ENCODE measurements around the gene C5AR2. TPM values are rescaled to one million over a fixed set of nuclear protein-coding genes. Genes with fewer than 3 reads are reported as not detected.
A peak's percentile ranks its signal among the peaks of the same experiment; 100 is the strongest.

Gene C5AR2
- total RNA-seq, 1 donor from 2014 or later, result not detected

DNA sequence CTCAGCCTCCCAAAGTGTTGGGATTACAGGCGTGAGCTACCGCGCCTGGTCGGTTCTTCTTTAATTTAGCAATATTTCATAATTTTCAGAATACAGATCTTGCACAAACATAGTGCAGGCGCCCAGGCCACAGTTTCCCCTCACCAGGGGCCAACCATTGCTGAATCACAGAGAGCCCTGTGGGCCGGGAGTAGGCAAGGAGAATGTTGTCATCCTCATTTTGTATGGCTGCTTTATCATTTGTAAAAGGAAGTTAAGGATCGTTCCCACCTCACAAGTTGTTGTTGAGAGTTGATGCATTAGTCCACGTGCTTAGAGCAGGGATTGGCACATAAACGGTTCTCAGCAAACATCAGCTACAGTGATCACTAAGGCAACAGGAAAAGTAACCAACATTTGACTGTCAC, 57.2 kb downstream of the C5AR2 start:
- Mint-ChIP-seq H3K4me1 (ENCODE audit: unreplicated experiment) (no peaks in the 10 kb centered on the region), H3K27ac (peak overlapping the region; percentile 53), H3K36me3 (no peaks in the 10 kb centered on the region), H3K9me3 (no peaks in the 10 kb centered on the region), H3K27me3 (peaks cover 20% of the 10 kb centered on the region), H3K4me3 (no peak overlapping the region)
- TF ChIP-seq, protein P1, sequence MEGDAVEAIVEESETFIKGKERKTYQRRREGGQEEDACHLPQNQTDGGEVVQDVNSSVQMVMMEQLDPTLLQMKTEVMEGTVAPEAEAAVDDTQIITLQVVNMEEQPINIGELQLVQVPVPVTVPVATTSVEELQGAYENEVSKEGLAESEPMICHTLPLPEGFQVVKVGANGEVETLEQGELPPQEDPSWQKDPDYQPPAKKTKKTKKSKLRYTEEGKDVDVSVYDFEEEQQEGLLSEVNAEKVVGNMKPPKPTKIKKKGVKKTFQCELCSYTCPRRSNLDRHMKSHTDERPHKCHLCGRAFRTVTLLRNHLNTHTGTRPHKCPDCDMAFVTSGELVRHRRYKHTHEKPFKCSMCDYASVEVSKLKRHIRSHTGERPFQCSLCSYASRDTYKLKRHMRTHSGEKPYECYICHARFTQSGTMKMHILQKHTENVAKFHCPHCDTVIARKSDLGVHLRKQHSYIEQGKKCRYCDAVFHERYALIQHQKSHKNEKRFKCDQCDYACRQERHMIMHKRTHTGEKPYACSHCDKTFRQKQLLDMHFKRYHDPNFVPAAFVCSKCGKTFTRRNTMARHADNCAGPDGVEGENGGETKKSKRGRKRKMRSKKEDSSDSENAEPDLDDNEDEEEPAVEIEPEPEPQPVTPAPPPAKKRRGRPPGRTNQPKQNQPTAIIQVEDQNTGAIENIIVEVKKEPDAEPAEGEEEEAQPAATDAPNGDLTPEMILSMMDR (conservative IDR thresholded peaks at IDR 0.05), result no peak
- no peak for DNase-seq (ENCODE audit: extremely low spot score, unreplicated experiment)

DNA sequence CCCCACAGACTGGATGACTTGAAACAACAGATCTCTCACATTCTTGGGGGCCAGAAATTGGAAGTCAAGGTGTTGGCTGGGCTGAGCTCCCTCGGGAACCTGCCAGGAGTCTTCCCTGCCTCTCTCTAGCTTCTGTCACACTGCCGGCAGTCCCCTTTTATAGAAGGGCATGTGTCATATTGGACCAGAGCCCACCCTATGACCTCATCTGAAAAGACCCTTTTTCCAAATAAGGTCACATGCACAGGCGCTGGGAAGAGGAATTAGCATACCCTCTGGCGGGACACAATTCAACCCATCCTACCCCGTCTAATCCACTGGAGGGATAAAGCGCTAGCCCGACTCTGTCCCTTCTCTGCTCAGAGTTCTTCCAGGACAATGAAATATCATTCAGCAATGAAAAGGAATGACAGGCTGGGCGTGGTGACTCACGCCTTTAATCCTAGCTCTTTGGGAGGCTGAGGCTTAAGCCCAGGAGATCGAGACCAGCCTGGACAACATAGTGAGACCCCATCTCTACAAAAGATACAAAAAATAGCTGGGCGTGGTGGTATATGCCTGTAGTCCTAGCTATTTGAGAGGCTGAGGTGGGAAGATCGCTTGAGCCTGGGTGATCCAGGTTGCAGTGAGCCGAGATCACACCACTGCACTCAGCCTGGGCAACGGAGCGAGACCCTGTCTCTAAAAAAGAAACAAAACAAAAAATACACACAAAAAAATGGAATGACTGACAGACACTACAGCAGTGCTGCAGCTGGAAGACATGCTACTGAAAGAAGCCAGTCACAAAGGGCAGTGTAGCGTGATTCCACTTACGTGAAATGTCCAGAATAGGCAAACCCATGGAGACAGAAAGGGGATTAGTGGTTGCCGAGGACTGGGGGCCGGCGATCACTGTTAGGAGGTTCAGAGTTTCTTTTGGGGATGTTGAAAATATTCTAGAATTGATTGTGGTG, 58.8 kb downstream of the C5AR2 start:
- H3K36me3 Mint-ChIP-seq, result no peaks in the 10 kb centered on the region
- TF ChIP-seq, protein P1 (conservative IDR thresholded peaks at IDR 0.05), result no peak
- no peaks in the 10 kb centered on the region for H3K4me1 Mint-ChIP-seq (ENCODE audit: unreplicated experiment)
- H3K27me3 Mint-ChIP-seq, result peaks cover 35% of the 10 kb centered on the region
- H3K4me3 Mint-ChIP-seq, result no peak overlapping the region
- H3K9me3 Mint-ChIP-seq, result no peaks in the 10 kb centered on the region
- peak overlapping the region; percentile 65 for H3K27ac Mint-ChIP-seq
- no peak for DNase-seq (ENCODE audit: extremely low spot score, unreplicated experiment)

DNA sequence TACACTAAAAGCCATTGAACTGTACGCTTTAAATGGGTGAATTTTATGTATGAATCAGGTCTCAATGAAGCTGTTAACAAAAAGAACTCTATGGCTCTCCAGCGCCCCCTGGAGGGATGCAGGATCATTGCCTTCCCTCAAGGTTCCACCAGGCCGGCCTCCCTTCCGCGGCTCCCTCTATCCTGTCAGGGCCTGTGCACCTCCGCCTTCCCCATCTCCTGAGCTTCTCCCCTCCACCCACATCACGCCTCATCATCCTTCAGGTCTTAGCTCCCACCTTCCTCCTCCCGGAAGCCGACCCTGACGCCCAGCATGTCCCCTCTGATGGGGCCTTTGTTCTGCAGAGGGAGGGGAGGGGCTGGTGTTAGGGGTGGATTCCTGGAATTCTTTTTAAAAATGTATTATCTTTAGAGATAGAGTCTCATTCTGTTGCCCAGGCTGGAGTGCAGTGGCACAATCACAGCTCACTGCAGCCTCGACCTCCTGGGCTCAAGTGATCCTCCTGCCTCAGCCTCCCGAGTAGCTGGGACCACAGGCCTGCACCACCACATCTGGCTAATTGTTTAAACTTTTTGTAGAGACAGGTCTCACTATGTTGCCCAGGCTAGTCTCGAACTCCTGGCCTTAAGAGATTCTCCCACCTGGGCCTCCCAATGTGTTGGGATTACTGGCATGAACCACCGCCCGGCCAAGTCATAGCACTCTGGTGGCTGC, 59.7 kb downstream of the C5AR2 start:
- H3K27ac Mint-ChIP-seq, result peak overlapping the region; percentile 65
- H3K4me1 Mint-ChIP-seq (ENCODE audit: unreplicated experiment), result no peaks in the 10 kb centered on the region
- no peaks in the 10 kb centered on the region for H3K36me3 Mint-ChIP-seq
- TF ChIP-seq, protein P1 (conservative IDR thresholded peaks at IDR 0.05), result peak; percentile 95
- H3K4me3 Mint-ChIP-seq, result no peak overlapping the region
- no peak for DNase-seq (ENCODE audit: extremely low spot score, unreplicated experiment)
- no peaks in the 10 kb centered on the region for H3K9me3 Mint-ChIP-seq
- H3K27me3 Mint-ChIP-seq, result peaks cover 42% of the 10 kb centered on the region

Other genes starting within 250 kb of the C5AR2 start
- gene ZC3H4, start 218.4 kb upstream of the C5AR2 start, total RNA-seq (ENCODE audit: low replicate concordance), result 59.9 and 71.4 TPM in 2 replicates
- 102 and 155 TPM in 2 replicates for gene SAE1, start 201.3 kb upstream of the C5AR2 start, total RNA-seq (ENCODE audit: low replicate concordance)
- gene BBC3, start 101.0 kb upstream of the C5AR2 start, total RNA-seq (ENCODE audit: low replicate concordance), result 14.8 and 36.2 TPM in 2 replicates
- gene CCDC9, start 75.7 kb upstream of the C5AR2 start, total RNA-seq (ENCODE audit: low replicate concordance), result 22.4 and 29.3 TPM in 2 replicates
- gene INAFM1, start 57.3 kb upstream of the C5AR2 start, total RNA-seq (ENCODE audit: low replicate concordance), result 8.2 and 9.6 TPM in 2 replicates
- gene C5AR1, start 22.3 kb upstream of the C5AR2 start, total RNA-seq (ENCODE audit: low replicate concordance), result 0.93 and 1.0 TPM in 2 replicates
- 24.5 and 32.9 TPM in 2 replicates for gene DHX34, start 17.1 kb downstream of the C5AR2 start, total RNA-seq (ENCODE audit: low replicate concordance)
- gene MEIS3, start 87.4 kb downstream of the C5AR2 start, total RNA-seq (ENCODE audit: low replicate concordance), result 29.2 and 43.2 TPM in 2 replicates
- 1.2 and 1.3 TPM in 2 replicates for gene SLC8A2, start 139.7 kb downstream of the C5AR2 start, total RNA-seq (ENCODE audit: low replicate concordance)
- 9.6 and 21.2 TPM in 2 replicates for gene KPTN, start 152.0 kb downstream of the C5AR2 start, total RNA-seq (ENCODE audit: low replicate concordance)
- gene NAPA, start 182.9 kb downstream of the C5AR2 start, total RNA-seq (ENCODE audit: low replicate concordance), result 63.0 and 80.6 TPM in 2 replicates
- not detected in 2 replicates for gene ZNF541, start 241.0 kb downstream of the C5AR2 start, total RNA-seq (ENCODE audit: low replicate concordance)